DMS79 (cell line): ENCODE data around the gene HMX3.
"Not testable (repeated sequence)": the region's sequence is repeated elsewhere in the genome, so short reads cannot be mapped to it uniquely, and the experiment has no call there.

ENCODE experiments used
- DNase-seq: peaks from one replicate; lab custom pipeline; 2025; lab: John Stamatoyannopoulos, UW

Gene HMX3

GRCh38 chr10:123171616-123172015 is 35.8 kb downstream of the HMX3 start:
- DNase-seq, result not testable (repeated sequence)

- no peak for DNase-seq
Measured at GRCh38 chr10:123175389-123176387, 39.9 kb downstream of the HMX3 start.

GRCh38 chr10:123178390-123178789 is 42.6 kb downstream of the HMX3 start:
- DNase-seq, result not testable (repeated sequence)

GRCh38 chr10:123180101-123181090 is 44.6 kb downstream of the HMX3 start:
- DNase-seq, result no peak

- DNase-seq, result no peak
Measured at GRCh38 chr10:123183724-123184123, 48.0 kb downstream of the HMX3 start.

- no peak for DNase-seq
Measured at GRCh38 chr10:123187781-123188180, 52.0 kb downstream of the HMX3 start.
